ENCODE results near the gene PDE9A.
"Not testable (repeated sequence)": the region's sequence is repeated elsewhere in the genome, so short reads cannot be mapped to it uniquely, and the experiment has no call there.

The PDE9A gene

DNA sequence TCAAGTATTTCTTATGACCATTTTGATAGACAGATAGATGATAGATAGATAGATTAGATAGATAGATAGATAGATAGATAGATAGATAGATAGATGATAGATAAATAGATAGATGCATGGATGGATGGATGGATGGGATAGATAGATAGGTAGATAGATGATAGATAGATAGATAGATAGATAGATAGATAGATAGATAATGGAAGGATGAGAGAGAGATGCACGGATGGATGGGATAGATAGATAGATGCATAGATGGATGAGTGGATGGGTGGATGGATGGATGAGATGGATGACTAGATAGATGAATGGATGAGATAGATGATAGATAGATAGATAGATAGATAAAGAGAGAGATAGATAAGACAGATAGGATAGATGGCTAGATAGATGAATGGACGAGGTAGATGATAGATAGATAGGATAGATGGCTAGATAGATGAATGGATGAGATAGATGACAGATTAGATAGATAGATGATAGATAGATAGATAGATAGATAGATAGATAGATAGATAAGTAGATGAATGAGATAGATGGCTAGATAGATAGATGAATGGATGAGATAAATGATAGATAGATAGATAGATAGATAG lies 24.9 kb upstream of the PDE9A start:
- H3K27me3 ChIP-seq (ENCODE audit: insufficient read depth, low read length) = peaks cover 11% of the 10 kb centered on the region
- H2AFZ ChIP-seq (ENCODE audit: low read depth, low read length); H3K4me1 ChIP-seq (ENCODE audit: insufficient read depth, low read length); H3K36me3 ChIP-seq (ENCODE audit: insufficient read depth, low read length); H3K9me3 ChIP-seq (ENCODE audit: low read length); H3K4me3 ChIP-seq (ENCODE audit: low read length): not testable (repeated sequence)

DNA sequence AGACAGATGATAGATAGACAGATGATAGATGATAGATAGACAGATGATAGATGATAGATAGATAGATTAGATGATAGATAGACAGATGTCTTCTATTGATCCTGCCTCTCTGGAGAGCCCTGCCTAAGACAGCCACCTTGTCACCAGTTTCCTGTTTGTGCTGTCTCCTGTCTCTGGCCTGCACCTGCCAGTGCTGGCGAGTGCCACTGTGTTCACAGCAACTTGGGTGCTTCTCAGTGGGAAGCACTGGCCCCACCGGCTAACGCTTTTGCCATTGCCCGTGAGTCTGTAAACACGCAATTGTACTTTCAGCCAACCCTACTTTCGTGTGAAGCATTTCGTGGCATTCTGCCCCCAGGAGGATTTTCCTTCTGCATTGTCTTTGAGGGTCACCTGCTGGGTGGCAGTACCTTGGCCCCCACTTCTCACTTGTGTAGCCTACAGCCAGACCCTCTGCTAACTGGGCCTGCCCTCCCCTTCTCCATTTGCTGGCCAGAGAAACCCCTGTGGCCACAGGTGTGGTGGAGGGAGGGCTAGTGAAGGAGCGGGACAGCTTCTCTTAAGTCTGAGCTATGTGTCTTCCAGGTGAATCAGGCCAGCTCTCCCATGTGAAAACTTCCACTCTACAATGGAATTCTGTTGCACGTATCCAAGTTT lies 23.4 kb upstream of the PDE9A start:
- Histone ChIP-seq H3K4me1 (ENCODE audit: insufficient read depth, low read length) (no peaks in the 10 kb centered on the region), H2AFZ (ENCODE audit: low read depth, low read length) (no peak overlapping the region), H3K36me3 (ENCODE audit: insufficient read depth, low read length) (no peaks in the 10 kb centered on the region), H3K4me3 (ENCODE audit: low read length) (no peak overlapping the region), H3K27me3 (ENCODE audit: insufficient read depth, low read length) (peaks cover 9% of the 10 kb centered on the region), H3K9me3 (ENCODE audit: low read length) (no peaks in the 10 kb centered on the region)

DNA sequence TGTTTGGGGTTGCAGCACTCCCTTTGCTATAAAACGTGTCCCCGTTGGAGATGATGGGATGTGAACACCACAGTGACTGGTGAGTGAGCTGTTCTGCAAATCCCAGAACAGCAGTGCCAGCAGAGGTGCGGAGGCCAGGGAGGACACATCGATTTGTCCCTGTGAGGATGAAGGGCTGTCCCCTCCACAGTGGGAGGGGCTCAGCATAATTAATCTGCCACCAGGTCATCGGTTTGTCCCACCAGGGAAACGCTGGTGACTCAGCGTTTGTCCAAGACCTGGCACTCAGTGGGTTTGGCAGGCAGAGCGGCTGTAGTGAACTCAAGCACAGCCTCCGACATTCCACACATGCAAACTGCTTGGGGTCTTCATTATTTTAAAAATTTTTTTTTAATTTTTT lies 22.8 kb upstream of the PDE9A start:
- Histone ChIP-seq H3K36me3 (ENCODE audit: insufficient read depth, low read length) (no peaks in the 10 kb centered on the region), H3K4me1 (ENCODE audit: insufficient read depth, low read length) (no peaks in the 10 kb centered on the region), H3K27me3 (ENCODE audit: insufficient read depth, low read length) (peaks cover 6% of the 10 kb centered on the region), H3K9me3 (ENCODE audit: low read length) (no peaks in the 10 kb centered on the region), H2AFZ (ENCODE audit: low read depth, low read length) (no peak overlapping the region), H3K4me3 (ENCODE audit: low read length) (no peak overlapping the region)

DNA sequence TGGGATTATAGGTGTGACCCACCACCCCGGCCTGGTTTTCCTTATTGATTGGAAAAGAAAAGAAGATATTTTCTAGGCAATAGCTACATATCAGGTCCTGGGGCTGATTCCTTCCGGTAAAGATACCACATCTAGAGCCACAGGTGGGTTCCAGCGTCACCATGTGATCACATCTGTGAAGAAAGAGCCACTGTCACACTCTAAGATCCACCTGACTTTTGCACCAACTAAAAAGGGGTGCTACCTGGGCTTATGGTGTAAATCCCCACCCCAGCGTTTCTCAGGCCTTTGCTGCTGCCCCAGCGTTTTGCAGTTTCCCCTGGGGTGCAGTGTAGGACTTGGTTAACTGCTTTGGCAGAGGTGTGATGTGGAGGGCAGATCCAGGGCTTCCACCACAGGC lies 22.3 kb upstream of the PDE9A start:
- Histone ChIP-seq H3K4me3 (ENCODE audit: low read length) (no peak overlapping the region), H3K9me3 (ENCODE audit: low read length) (no peaks in the 10 kb centered on the region), H3K27me3 (ENCODE audit: insufficient read depth, low read length) (peaks cover 5% of the 10 kb centered on the region), H3K4me1 (ENCODE audit: insufficient read depth, low read length) (no peaks in the 10 kb centered on the region), H3K36me3 (ENCODE audit: insufficient read depth, low read length) (no peaks in the 10 kb centered on the region), H2AFZ (ENCODE audit: low read depth, low read length) (no peak overlapping the region)

DNA sequence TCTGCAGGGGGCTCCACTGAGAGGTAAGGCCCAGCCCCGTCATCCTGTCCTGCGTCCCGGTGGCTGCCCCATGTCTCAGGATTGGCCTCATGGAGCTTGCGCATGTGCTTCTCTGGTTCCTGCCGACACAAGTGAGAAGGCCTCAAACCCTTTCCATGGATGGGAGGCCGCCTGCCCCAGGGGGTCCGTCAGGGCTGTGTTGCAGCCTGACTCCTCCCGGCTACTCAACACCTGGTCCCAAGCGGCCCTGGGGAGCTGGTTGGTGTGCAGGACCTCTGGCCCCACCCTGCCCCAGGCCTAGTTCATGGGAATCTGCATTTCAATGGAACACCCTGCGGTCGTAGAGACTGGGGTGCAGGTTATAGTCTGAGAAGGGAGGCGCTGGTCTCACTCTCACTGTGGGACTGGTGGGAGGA lies 21.1 kb upstream of the PDE9A start:
- Histone ChIP-seq H2AFZ (ENCODE audit: low read depth, low read length) (no peak overlapping the region), H3K9me3 (ENCODE audit: low read length) (no peaks in the 10 kb centered on the region), H3K4me1 (ENCODE audit: insufficient read depth, low read length) (no peaks in the 10 kb centered on the region), H3K27me3 (ENCODE audit: insufficient read depth, low read length) (peaks cover 5% of the 10 kb centered on the region), H3K36me3 (ENCODE audit: insufficient read depth, low read length) (no peaks in the 10 kb centered on the region), H3K4me3 (ENCODE audit: low read length) (no peak overlapping the region)

DNA sequence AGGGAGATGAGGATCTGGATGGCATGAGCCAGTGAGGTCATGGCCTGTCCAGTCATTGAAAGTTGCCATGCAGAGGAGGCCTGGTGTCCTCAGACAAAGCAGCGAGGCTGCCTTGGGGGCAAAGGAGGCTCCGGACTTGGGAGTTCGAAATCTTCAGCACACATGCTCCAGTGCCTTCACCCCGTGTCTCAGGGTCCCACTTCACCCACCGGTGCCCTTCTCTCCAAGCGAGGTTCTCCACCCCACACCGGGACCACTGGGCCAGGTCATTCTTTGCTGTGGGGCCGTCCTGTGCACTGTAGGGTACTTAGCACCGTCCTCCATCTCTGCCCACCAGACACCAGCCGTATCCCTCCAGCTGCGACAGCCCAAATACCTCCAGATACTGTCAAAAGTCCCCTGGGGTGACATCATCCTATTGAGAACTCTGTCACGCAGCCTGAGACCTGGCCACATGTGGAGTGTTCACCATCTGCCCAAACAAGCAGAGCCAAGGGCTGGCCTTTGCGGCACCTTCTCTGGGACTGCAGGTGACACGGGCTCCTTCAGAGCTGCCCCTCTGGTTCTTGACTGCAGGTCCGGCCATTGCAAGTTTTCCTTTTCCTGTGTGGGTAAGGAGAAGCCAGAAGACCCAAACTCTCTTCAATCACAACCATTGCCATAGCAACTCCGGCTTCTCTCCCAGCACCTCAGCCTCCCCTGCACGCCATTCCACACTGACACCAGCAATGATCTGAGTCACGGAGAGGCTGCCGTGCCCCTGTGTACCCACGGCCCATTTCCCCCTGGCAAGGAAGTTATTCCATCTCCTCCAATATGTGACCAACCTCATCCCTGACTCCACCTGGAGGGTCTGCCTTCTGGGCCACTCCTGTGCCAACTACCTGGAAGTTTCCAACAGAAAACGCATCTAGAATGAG lies 20.4 kb upstream of the PDE9A start:
- Histone ChIP-seq H3K4me3 (ENCODE audit: low read length) (no peak overlapping the region), H3K4me1 (ENCODE audit: insufficient read depth, low read length) (peaks cover 2% of the 10 kb centered on the region), H3K27me3 (ENCODE audit: insufficient read depth, low read length) (peaks cover 2% of the 10 kb centered on the region), H2AFZ (ENCODE audit: low read depth, low read length) (no peak overlapping the region), H3K9me3 (ENCODE audit: low read length) (no peaks in the 10 kb centered on the region), H3K36me3 (ENCODE audit: insufficient read depth, low read length) (no peaks in the 10 kb centered on the region)

DNA sequence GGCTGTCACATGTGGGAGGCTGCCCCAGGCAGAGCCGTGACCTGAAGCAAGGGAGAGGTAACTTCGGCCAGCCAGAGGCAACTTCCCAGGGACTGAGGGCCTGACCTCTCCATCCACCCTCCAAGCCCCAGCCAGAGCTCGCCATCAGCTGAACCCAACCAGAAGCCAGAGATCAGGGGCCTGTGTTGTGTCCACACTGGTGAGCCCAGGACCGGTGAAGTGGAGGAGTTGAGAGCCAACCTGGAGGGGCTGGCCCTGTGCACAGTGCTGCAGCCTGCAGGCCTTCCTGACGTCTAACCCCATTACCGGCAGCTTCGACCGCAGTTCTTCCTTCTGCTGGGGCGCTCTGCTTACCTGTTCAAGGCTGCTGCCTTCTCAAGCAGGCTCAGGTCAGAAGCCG lies 19.6 kb upstream of the PDE9A start:
- H3K4me1 ChIP-seq (ENCODE audit: insufficient read depth, low read length) = peaks cover 3% of the 10 kb centered on the region
- no peak overlapping the region for H2AFZ ChIP-seq (ENCODE audit: low read depth, low read length)
- peaks cover 2% of the 10 kb centered on the region for H3K27me3 ChIP-seq (ENCODE audit: insufficient read depth, low read length)
- H3K36me3 ChIP-seq (ENCODE audit: insufficient read depth, low read length) = no peaks in the 10 kb centered on the region
- no peak overlapping the region for H3K4me3 ChIP-seq (ENCODE audit: low read length)
- H3K9me3 ChIP-seq (ENCODE audit: low read length) = no peaks in the 10 kb centered on the region

DNA sequence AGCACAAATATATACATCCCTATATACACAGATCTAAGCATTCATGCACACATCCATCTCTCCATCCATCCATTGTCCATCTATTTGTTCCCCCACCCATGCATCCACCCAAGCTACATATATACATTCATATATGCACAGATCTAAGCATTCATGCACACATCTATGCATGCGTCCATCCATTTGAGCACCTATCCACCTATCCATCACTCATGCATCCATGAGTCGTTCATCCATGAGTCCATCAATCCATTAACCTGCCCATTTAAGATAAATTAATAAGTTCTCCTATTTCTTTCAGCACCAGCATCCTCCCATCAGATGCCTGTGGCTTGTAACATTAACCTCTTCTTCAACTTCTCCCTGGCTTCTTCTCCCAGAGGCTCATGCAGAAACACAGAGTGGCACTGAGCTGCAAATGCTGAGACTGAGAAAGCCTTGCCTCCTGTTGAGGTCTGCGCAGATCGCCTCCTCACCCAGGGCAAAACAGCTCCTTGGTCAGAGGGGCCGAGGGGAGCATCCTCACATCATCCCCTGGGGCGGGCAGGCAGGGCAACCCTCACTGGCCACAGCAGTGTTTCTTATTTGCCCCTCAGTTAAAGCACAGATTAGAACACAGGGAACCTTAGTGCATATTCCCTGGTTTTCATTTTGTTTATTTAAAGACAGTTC lies 17.4 kb upstream of the PDE9A start:
- Histone ChIP-seq H3K27me3 (ENCODE audit: insufficient read depth, low read length) (no peaks in the 10 kb centered on the region), H3K4me3 (ENCODE audit: low read length) (no peak overlapping the region), H3K4me1 (ENCODE audit: insufficient read depth, low read length) (peaks cover 6% of the 10 kb centered on the region), H2AFZ (ENCODE audit: low read depth, low read length) (no peak overlapping the region), H3K9me3 (ENCODE audit: low read length) (no peaks in the 10 kb centered on the region), H3K36me3 (ENCODE audit: insufficient read depth, low read length) (no peaks in the 10 kb centered on the region)

DNA sequence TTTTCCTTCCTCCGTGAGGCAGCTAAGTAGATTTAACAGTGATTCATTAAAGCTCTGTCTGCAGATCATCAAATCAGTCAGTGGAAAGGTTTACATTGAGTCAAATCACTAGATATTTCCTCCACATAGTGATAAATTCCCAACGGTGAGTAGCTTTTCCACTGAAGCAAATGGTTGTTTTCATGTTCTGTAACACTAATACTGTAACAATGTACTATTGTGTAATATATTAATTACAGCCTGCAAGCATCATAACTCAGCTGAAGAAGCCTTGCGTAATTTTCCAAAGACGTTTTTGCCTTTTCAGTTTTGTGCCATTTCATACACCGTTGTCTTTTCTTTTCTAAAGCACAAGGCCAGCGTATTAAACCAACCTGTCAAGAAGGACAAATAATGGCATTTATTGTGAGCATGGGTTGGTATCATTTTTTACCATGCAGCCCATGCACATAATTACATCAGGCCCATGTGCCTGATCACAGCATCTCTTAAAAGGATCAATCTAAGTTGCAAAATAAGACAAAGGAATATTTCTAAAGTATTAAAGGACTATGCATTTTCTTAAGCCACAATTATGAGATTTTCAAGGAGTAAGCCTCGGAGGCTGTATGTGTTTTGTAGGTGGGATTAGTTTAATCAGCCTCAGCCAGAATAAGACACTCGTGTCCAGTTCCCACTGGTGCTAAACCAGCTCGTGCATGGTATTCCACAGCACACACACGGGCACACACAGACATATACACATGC lies 16.7 kb upstream of the PDE9A start:
- no peaks in the 10 kb centered on the region for H3K27me3 ChIP-seq (ENCODE audit: insufficient read depth, low read length)
- no peaks in the 10 kb centered on the region for H3K36me3 ChIP-seq (ENCODE audit: insufficient read depth, low read length)
- H3K9me3 ChIP-seq (ENCODE audit: low read length) = no peaks in the 10 kb centered on the region
- no peak overlapping the region for H2AFZ ChIP-seq (ENCODE audit: low read depth, low read length)
- peaks cover 13% of the 10 kb centered on the region for H3K4me1 ChIP-seq (ENCODE audit: insufficient read depth, low read length)
- no peak overlapping the region for H3K4me3 ChIP-seq (ENCODE audit: low read length)

DNA sequence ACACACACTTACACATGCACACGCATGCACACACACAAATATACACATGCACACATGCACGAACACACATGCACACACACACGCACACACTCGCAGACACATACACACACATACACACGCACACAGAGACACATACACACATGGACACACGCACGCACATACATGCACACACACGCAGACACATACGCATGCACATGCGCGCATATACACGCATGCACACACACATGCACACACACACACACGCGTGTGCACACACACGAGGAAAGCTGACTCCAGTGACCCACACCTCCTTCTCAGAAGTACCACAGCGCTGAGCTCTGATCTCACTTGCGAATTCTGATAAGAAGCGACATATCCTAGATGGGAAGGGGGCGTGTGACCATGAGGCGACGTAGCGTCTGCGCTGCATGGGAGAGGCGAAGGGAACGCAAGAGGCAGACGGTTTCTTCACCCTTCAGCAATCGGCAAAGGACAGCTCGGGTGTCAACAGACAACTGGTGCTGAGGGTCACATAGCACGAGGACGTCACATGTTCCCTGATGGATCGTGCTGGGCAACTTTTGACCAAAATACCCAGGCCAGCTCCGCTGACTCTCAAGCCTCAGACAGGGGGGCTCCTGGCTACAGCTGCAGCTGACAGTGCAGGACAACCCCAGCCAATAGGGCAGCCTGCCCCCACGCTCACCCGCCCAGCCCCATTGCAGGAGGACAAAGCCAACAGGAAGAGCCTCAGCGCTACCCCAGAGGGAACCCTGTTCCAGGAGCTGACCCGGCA lies 16.0 kb upstream of the PDE9A start:
- H3K36me3 ChIP-seq (ENCODE audit: insufficient read depth, low read length) = no peaks in the 10 kb centered on the region
- H3K4me3 ChIP-seq (ENCODE audit: low read length) = no peak overlapping the region
- peaks cover 16% of the 10 kb centered on the region for H3K4me1 ChIP-seq (ENCODE audit: insufficient read depth, low read length)
- no peaks in the 10 kb centered on the region for H3K27me3 ChIP-seq (ENCODE audit: insufficient read depth, low read length)
- no peak overlapping the region for H2AFZ ChIP-seq (ENCODE audit: low read depth, low read length)
- no peaks in the 10 kb centered on the region for H3K9me3 ChIP-seq (ENCODE audit: low read length)

DNA sequence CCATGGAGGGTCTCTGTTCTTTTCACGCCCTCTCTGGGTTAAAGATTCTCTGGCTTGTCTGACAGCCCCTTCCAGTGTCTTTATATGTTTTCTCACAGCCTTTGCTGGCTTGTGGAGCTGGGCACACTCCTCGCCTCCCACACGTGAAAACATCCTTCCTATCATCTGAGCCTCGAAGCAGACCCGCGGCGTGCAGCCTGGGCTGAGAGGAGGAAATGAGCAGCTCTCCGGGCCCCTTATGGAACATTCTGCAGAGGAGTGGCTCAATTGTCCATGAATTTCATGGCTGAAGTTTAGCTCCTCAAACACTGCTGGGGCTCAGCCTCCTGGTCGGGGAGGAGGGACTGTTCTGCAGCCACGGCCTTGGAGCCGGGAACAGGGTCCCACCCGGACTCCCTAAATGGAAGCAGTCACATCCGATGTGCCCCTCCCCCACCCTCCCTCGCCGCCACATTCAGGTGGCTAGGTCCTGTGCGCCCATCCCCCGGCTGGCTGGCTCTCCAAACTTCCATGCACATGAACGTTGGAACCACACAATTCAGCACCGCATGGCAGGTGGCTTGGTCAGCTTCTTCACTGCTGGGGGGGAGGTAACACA lies 15.1 kb upstream of the PDE9A start:
- Histone ChIP-seq H3K9me3 (ENCODE audit: low read length) (no peaks in the 10 kb centered on the region), H3K36me3 (ENCODE audit: insufficient read depth, low read length) (no peaks in the 10 kb centered on the region), H3K4me1 (ENCODE audit: insufficient read depth, low read length) (peaks cover 16% of the 10 kb centered on the region), H3K4me3 (ENCODE audit: low read length) (no peak overlapping the region), H3K27me3 (ENCODE audit: insufficient read depth, low read length) (no peaks in the 10 kb centered on the region), H2AFZ (ENCODE audit: low read depth, low read length) (no peak overlapping the region)

Measured in neuron (in vitro differentiated cells).